AML-193 (cell line): Measurements from ENCODE around the gene CLDN15.

Experiments used
- DNase-seq, 2 experiments: peaks; one replicate each; lab custom pipeline; 2025; lab: John Stamatoyannopoulos, UW

Gene CLDN15

DNA sequence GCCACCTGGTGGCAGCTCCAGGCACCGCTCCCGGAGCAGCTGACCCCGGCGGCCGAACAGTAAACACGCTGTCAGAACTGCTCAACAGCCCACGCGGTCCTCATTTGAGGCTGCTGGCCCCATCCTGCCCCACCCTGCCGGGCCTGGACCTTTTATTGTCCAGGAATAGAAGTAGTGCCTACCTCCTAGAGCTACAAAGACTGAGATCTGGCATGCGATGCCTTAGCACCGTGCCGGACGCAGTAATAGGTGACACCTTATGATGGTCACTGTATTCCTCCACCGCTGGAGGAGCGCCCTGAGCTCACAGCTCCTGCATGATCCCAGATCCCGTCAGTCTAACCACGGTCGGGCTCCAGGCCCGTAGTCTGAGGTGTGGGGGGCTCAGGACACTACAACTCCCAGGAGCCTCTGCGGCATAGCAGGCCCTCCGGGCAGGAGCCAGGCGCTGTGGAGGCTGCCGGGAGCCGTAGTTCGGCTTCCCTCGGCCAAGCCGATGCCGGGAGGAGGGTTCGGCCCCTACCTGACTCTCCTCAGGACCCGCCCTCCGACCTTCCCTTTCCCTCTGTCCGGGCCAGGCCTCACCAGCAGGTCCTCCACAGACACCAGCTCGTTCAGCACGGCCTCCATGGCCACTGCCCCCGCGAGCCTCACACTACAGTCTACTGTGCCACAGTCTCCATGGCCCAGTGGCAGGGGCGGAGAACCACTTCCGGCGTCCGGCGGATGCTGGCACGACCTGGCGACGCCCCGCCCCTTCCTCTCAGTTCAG, 7.0 kb upstream of the CLDN15 start, which contains the start of gene FIS1:
FIS1 (minus strand) TSS at position 707 of the 772 bp plus-strand sequence; CDS start at position 630, 77 bp downstream.
- DNase-seq = peak; percentile 82 to 88

DNA sequence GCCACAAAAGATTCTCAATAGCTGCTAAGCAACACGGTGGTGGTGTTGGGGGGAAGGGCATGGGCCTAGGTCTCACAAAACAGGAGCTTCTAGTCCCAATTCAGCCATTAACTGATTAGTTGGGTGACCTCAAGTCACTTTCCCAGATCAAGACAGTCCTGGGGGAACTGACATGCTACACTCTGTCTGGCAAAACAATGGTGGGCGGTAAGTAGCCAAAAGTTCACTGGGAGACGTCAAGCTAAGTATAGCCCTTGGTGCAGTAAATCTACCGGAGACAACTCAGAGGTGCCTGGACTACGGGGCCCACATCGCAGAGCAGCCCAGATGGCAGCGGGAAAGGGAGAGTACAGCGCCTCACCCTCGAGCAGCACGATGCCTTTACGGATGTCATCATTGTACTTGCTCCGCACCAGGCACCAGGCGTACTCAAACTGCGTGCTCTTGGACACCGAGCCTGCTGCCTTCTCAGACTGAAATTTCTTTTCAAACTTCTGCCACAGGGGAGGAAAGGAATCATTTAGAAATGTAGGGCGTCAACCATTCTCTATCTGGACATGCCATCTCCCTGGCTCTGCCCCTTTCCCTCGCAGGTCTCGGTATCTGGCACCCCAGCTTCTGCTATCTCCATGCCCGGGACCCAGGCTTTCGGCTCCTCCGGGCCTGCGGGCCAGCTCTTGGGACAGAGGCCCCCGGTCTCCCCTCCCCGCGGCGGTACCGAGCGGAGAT, 6.2 kb upstream of the CLDN15 start:
- DNase-seq = no peak

DNA sequence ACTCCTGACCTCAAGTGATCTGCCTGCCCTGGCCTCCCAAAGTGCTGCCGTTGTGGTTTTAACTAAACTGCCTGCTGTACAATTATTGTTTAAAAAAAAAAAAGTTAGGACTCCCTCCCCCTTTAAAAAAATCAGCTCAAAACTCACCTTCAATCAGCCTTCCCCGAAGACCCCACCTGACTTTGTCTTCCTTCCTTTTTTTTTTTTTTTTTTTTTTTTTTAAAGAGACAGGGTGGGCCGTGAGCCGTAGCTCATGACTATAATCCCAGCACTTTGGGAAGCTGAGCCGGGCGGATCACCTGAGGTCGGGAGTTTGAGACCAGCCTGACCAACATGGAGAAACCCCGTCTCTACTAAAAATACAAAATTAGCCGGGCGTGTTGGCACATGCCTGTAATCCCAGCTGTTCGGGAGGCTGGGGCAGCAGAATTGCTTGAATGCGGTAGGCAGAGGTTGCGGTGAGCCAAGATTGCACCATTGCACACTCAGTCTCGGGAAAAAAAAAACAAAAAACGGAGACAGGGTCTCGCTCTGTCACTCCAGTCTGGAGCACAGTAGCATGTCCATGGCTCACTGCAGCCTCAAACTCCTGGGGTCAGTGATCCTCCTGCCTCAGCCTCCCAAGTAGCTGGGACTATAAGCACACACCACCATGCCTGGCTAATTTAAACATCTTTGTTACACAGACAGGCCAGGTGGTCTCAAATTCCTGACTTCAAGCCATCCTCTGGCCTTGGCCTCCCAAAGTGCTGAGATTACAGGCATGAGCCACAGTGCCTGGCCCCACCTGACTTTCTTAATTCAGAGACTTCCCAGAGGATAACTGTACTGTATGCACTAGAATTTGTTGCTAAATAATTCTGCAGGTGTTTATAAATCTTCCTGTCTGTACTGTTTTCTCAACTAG, 4.1 kb upstream of the CLDN15 start:
- DNase-seq = no peak

DNA sequence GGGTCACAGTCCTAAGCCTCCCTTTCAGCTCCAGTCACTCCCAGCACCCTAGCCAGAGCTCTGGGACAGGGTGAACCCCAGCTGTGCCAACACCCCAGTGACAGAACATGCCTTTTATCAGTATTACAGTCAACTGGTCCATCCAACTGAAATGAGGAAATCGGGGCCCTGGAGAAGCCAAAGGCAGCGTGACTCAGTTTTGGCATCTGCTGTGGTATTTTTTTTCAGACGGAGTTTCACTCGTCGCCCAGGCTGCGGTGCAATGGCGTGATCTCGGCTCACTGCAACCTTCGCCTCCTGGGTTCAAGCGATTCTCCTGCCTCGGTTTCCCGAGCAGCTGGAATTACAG, 3.4 kb upstream of the CLDN15 start:
- no peak for DNase-seq

DNA sequence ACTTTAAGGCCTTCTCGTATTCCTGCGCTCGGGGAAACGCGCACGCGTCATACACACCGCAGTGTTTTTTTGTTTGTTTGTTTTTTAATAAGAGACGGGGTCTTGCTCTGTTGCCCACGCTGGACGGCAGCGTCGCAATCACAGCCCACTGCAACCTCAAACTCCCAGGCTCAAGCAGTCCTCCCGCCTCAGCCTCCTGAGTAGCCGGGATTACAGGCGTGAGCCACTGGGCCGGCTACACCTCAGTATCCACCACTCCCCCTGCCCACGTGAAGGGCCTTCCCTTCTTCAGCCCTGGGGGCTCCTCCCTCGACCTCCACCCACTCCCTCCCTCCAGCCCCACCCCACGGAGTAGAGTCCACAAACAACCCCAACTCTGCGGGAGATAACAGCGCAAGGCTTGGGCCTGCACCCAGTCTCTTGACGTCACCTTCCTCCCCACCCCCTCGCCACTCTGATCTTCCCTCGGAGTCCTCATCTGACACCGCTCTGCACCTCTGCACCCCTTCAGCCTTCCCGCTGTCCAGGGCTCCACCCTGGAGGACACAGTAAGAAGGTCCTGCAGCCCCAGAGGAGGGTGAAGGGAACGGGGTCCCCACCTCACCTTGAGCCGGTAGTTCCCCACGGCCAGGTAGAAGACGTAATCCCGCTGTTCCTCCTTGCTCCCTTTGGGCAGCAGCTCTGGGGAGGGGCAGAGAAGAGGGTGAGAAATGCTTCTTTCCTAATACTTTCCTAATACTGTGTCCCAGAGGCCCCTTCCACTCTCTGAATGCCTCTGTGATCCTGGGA, 2.8 kb upstream of the CLDN15 start:
- DNase-seq = no peak

DNA sequence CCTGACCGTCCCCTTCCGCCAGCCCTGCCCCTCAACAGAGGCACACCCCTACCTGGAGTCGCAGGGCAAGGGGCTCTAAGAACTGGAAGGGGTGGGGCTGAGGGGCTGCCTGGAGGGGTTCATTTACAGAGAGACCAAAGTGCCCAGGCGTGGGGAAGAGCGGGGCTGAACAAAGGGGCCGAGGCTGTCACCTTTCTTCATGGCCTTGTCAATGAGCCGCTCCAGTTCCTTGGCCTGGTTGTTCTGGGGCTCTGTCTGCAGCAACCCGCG, 2.3 kb upstream of the CLDN15 start:
- DNase-seq = no peak

DNA sequence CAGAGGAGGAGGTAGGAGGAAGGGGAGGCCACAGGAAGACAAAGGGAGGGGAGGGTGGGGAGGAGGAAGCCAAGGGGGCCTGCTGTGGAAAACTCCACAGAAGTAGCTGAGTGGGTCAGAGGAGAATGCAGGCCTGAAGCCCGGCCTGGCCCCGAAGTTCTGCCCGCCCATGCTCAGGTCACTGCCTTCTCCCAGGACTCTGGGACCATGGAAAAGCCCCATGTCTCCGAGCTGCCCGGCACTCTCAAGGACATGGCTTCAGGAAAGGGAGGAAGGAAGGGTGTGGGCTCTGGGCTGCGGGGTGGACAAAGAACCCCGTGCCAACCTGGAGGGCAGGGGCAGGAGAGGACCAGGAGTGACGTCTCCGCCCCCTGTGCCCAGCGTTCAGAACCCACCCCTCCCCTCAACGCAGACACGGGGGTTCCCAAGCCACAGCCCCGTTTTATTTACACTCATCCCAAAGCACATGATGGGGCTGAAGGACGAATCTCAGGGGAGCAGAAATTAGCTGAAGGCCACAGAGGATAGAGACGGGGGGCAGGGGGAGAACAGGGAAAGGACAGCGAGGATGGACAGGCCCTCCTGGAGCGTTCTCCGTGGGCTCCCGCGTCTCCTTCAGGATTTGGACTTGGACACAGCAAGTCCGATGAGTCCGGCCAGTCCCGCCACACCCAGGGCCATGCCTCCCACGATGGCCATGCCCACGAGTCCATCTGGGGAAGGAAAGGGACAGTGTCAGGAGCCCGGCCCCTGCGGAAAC, 1.8 kb upstream of the CLDN15 start:
- DNase-seq = no peak

DNA sequence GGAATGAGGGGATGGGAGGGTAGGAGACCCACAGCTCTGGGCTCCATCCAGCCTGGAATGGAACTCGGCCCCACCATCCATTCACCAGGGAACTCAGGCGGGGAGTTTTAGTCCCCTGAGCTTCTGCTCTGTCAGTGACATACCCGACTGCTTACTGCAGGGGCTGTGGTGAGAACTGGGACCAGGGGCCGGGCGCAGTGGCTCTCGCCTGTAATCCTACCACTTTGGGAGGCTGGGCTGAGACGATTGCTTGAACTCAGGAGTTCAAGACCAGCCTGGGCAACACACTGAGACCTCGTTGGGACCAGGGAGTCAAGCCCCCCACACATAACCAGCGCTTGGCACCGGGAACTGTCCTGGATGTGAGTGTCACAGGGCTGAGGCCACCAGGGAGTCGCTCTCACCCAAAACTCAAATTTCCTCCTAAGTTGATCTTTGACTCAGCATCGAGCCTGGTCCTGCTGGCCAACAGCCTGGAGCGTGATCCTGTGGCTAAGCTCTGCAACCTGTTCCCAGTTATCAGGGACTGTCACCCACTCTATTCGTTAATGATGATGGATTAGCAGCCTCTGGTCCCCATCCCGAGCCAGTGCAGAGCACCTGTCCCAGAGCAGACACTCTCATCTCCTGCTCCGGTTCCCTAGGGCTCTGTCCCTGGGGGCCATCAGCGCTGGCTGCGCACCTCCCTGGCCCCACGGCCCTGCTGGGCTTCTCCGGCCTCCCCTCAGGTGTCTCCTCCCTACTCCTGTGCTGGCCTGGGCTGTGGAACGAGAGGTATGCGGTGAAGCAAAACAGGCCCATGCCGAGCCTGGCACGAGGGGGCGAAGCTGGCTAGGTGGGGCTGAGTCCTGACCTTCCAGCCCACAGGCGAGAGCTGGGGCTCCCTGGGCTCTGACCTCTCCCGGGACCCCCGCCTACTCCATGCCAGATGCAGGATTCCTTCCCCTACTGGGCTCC, 902 bp upstream of the CLDN15 start:
- DNase-seq = no peak

DNA sequence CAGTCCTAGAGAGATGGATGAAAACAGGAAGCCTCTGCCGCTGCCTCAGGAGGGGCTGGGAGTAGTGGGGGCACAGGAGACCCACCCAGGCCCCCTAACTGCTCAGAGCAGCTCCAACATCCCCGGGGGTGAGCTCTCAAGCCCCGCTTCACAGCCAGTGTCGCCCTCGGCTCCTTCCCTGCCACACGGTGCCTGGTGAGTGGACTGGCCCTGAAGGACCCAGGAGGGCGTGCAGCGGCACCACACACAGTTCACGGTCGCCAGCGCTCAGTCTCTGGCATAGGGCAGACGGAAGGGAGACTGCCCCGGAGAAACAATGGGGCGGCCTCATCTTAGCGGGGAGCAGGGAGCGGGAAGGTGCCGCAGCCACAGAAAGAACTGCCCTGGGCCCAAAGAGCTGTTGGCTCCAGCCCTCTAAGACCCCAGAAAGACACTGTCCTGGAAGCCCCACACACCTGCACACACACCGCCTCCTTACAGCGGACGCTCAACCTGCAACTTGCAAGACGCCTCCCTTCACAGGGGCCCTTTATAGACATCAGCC, 1.2 kb downstream of the CLDN15 start:
- DNase-seq = no peak

DNA sequence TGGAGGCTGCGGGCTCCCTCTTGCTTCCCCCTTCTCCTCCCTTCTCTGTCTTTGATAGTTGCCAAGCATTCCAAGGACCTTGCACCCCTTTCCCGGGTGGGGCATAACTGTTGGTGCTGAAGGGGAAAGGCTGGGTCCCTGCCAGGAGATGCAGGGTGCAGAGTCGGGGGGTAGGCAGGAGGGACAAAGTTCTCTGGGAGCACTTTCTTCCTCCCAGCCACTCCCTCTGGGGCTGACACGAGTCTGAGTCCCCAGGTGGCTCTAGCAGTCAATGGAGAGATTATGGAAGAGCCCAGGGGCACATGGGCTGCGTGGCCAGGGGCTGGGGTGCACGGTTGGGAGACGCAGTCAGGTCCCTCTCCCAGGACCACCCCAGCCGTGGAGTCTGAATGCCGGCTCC, 2.1 kb downstream of the CLDN15 start:
- DNase-seq = no peak

DNA sequence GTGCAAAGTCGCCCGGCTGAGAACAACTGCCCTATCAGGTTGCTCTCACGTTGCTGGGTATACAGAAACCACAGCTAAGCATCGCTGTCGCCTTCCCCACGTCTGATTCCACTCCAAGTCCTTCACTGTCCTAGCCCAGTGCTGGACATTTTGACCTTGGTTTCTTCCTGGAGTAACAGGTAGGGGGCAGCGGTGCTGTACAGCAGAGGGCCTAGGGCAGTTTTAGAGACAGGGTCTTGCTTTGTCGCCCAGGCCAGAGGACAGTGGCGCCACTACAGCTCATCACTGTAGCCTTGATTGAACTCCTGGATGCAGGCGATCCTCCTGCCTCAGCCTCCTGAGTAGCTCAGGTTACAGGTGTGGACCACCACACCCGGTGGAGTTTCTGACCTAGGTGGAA, 2.6 kb downstream of the CLDN15 start:
- peak in 1 of 2 experiments; percentile 39 for DNase-seq

DNA sequence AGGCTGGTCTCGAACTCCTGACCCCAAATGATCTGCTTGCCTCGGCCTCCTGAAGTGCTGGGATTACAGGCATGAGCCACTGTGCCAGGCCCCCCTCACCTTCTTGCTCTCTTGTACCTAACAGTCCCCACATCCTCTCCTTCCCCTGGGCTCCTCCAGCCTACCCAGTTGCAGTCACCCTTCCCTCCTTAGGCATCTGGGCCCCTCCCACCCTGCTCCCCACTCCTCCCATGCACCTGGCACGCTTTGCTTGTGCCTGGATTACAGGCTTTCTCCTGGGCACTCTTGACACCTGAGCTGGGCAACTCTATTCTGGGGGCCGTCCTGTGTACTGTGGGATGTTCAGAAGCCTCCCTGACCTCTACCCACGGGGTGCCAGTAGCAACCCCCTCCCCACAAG, 3.0 kb downstream of the CLDN15 start:
- DNase-seq = no peak

DNA sequence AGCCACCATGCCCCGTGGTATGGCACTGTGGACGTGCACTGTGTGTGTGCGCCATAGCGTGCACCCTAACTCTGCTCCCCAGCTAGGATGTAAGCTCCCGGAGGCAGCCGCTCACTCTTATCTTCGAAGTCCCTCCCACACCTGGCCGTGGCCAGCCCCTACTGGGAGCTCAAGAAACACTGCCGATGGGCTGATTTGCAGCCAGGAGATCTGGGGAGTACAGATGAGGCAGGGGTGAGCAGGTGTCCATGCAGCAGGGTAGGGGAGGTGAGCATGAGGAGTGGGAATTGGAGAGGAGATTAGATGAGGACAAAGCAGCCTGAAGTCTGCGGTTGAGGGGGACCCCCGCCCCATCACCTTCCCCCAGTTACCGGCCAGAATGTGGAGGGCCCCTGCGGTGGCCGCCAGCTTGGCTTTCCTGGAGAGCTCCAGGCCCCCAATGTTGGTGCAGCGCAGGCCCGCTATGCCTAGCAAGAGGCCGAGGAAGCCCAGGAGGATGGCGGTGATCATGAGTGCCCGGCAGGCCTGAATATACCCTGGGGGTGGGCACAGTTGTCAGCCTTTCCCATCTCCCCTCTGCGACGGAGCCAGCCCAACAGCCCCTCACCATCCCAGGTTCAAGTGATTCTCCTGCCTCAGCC, 3.6 kb downstream of the CLDN15 start:
- no peak for DNase-seq

DNA sequence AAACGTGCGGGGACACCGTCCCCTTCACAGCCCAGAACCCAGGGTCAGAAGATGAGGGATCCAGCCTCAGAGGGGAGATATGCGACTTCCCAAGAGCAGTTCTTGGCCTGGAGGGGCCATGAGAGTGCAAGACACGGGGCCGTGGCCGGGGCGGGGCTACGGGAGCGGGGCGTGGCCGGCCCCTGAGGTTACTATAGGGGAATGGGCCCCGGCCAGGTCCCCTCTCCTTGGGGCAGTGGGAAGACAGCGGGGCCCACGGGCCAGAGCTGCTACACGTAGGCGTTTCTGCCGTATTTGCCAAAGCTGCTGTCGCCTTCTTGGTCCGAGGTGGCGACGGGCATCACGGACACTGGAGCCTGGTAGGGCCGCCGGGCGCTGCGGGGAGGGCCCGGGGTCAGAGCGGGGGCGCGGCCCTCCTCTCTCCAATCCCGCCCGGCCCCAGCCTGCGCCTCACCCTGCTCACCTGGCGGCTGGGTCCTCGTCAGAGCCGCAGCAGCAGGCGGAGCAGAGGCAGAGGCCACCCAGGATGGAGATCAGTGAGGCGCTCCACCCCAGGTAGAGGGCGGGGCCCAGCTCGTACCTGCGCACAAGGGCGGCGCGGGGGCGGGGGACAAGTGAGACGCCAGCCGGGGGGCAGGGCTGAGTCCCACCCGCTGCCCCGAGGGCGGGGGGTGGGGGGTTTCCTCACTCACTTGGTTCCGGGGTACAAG, 5.3 kb downstream of the CLDN15 start:
- no peak for DNase-seq

DNA sequence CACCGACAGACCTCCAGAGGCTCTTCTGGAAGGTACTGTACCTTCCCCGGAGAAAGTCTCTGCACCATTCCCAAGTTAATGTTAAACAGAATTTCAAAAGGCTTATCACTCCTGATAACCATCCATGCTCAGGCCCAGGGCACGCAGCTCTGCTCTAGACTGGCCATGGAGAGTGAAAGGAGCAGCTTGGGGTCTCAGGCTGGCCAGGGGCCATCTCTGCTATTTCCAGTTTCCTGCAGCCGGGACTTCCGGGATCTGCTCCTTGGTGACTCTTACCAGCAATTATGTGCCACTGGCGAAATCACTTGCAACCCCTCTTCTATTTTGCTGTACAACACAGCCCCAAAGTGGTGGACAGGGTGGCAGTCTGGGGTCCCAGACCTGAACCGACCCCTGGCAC, 6.0 kb downstream of the CLDN15 start:
- DNase-seq = no peak

DNA sequence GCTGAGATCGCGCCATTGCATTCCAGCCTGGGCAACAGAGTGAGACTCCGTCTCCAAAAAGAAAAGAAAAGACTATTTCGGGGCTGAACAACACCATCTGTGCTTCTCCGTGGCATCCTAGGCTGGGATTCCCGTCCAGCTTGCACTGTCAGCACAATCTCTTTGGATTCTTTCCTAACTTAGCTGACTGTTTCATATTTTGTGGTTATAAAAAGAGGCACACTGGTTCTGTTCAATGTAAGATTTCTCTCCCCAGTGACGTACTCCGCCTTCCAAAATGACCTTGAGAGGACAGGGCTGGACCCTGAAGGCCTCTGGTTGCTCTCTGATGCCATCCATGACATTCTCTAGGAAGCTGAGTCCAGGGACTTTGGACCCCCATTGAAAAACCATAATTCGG, 10.9 kb downstream of the CLDN15 start:
- no peak for DNase-seq

DNA sequence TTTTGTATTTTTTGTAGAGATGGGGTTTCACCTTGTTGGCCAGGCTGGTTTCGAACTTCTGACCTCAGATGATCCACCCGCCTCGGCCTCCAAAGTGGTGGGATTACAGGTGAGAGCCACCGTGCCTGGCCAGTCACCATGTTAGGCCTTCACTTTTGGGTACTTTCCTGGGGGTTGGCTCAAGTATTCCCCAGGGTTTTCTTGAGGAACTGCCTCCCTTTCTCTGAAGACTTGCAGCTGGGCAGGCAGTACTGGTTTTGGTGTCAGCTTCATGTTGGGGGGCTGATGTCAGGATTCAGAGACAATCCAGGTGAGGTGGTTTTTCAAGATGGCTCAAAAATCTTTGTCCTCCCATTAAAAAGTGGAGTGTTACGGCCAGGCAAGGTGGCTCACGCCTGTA, 12.0 kb downstream of the CLDN15 start:
- no peak for DNase-seq

DNA sequence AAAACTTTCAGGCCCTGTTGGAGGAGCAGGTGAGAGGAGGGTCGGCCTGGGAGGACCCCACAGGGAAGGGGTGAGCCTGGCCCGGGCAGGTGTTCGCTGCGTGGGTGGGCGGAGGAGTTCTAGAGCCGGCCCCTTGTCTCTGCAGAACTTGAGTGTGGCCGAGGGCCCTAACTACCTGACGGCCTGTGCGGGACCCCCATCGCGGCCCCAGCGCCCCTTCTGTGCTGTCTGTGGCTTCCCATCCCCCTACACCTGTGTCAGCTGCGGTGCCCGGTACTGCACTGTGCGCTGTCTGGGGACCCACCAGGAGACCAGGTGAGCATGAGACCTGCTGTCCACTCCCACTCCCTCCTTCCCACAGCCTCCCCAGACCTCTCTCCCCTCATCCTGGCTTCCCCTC, 14.1 kb downstream of the CLDN15 start:
- no peak for DNase-seq
